DOHH2 (cell line): ENCODE data around the gene SIM1.

ENCODE experiments used
- H3F3A ChIP-seq: fragments of 200-600 bp; sonication (generic), shearing (Covaris generic); 2 replicates; pipeline ENCODE4 v1.6.0; 2016; ENCODE audit warnings: antibody characterized with exemption, mild to moderate bottlenecking; ENCODE audit not compliant: control insufficient read depth, insufficient read depth
- H3K27ac ChIP-seq: fragments of 200-600 bp; sonication (generic); 2 replicates; pipeline ENCODE4 v1.5.1; 2014; ENCODE audit warnings: low read depth, mild to moderate bottlenecking, low read length, moderate library complexity
- H3K27me3 ChIP-seq: fragments of 200-600 bp; sonication (generic); 2 replicates; pipeline ENCODE4 v1.6.1; 2014; ENCODE audit warnings: mild to moderate bottlenecking, low read length, mixed read lengths; ENCODE audit not compliant: control insufficient read depth
- H3K36me3 ChIP-seq: fragments of 200-600 bp; sonication (generic); 2 replicates; pipeline ENCODE4 v1.6.1; 2014; ENCODE audit warnings: mild to moderate bottlenecking, low read length, moderate library complexity, mixed read lengths; ENCODE audit not compliant: control insufficient read depth
- H3K4me1 ChIP-seq: fragments of 200-600 bp; sonication (generic); 2 replicates; pipeline ENCODE4 v1.6.1; 2014; ENCODE audit warnings: mild to moderate bottlenecking, low read length, mixed read lengths; ENCODE audit not compliant: control insufficient read depth
- H3K4me2 ChIP-seq: fragments of 200-600 bp; sonication (generic); 2 replicates; pipeline ENCODE4 v1.6.0; 2014; ENCODE audit warnings: mild to moderate bottlenecking, low read length, moderate library complexity
- H3K4me3 ChIP-seq: fragments of 200-600 bp; sonication (generic); 2 replicates; pipeline ENCODE4 v1.5.1; 2014; ENCODE audit warnings: mild to moderate bottlenecking, low read length, mixed read lengths
- H3K79me2 ChIP-seq: fragments of 200-600 bp; sonication (generic); 2 replicates; pipeline ENCODE4 v1.6.1; 2014; ENCODE audit warnings: mild to moderate bottlenecking, low read length, mixed read lengths; ENCODE audit not compliant: control insufficient read depth
- H3K9me2 ChIP-seq: fragments of 200-600 bp; sonication (generic); replicated peaks from 2 replicates; pipeline ENCODE4 v1.6.1; 2014; ENCODE audit warnings: mild to moderate bottlenecking, low read length, mixed read lengths; ENCODE audit not compliant: control insufficient read depth
- H3K9me3 ChIP-seq: fragments of 200-600 bp; sonication (generic); 2 replicates; pipeline ENCODE4 v1.6.1; 2014; ENCODE audit warnings: antibody characterized with exemption, low read length, mixed read lengths; ENCODE audit not compliant: control insufficient read depth, insufficient read depth
- H4K20me1 ChIP-seq: fragments of 200-600 bp; sonication (generic); 2 replicates; pipeline ENCODE4 v1.6.0; 2014; ENCODE audit warnings: low read depth, mild to moderate bottlenecking, antibody characterized with exemption, low read length, moderate library complexity; ENCODE audit not compliant: control insufficient read depth, insufficient read depth
- EZH2phosphoT487 ChIP-seq: fragments of 200-600 bp; sonication (generic); IDR thresholded peaks from 2 replicates; pipeline ENCODE4 v1.6.1; 2017; ENCODE audit warnings: borderline replicate concordance, mild to moderate bottlenecking, antibody characterized with exemption, low read length, moderate library complexity, mixed read lengths
- TF ChIP-seq, protein P1 (sequence below): fragments of 200-600 bp; sonication (generic); IDR thresholded peaks from one replicate; pipeline ENCODE4 v1.5.1; 2014; ENCODE audit warnings: antibody characterized with exemption, mild to moderate bottlenecking, low read depth, low read length; ENCODE audit not compliant: poor library complexity, severe bottlenecking

SIM1 gene

DNA sequence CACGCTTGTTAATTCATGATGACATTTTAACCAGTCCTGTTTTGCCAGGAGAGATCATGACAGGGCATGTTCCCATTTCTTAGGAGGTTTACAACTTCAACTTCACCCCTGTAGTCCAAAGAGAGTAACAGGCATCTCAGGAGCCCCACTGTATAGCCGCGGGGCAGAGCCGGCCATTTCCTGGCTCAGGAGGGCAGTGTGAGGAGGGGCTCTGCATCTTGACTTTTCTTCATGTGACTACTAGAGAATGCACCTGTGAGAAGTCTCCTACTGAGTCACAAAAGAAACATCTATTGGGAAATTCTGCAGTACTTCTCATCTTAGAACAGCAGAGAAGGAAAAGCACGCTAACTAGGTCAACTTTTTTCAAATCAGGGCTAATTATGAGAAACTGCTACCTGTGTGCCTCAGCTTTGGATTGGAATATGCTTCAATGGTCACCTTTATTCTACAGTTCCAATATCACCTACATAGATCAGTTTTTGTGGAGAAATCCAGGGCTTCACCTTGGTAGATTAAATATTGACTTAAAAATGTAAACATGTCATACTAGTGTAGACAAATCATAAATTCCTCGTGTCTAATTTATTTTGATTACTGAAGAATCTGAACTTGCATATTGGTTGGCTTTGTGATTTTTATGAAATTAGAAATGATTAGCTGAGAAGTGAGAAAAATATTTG, 28.6 kb upstream of the SIM1 start:
- H3F3A ChIP-seq, result no peaks in the 10 kb centered on the region
- H3K4me1 ChIP-seq, result no peaks in the 10 kb centered on the region
- H4K20me1 ChIP-seq, result no peaks in the 10 kb centered on the region
- no peak overlapping the region for H3K27ac ChIP-seq
- no peaks in the 10 kb centered on the region for H3K36me3 ChIP-seq
- H3K27me3 ChIP-seq, result no peaks in the 10 kb centered on the region; the same call in 1 of the 2 replicates
- no peak overlapping the region for H3K4me3 ChIP-seq
- no peaks in the 10 kb centered on the region for H3K79me2 ChIP-seq
- TF ChIP-seq, protein P1, sequence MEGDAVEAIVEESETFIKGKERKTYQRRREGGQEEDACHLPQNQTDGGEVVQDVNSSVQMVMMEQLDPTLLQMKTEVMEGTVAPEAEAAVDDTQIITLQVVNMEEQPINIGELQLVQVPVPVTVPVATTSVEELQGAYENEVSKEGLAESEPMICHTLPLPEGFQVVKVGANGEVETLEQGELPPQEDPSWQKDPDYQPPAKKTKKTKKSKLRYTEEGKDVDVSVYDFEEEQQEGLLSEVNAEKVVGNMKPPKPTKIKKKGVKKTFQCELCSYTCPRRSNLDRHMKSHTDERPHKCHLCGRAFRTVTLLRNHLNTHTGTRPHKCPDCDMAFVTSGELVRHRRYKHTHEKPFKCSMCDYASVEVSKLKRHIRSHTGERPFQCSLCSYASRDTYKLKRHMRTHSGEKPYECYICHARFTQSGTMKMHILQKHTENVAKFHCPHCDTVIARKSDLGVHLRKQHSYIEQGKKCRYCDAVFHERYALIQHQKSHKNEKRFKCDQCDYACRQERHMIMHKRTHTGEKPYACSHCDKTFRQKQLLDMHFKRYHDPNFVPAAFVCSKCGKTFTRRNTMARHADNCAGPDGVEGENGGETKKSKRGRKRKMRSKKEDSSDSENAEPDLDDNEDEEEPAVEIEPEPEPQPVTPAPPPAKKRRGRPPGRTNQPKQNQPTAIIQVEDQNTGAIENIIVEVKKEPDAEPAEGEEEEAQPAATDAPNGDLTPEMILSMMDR, result no peak
- no peak for TF ChIP-seq EZH2phosphoT487
- H3K9me2 ChIP-seq, result no peaks in the 10 kb centered on the region
- H3K9me3 ChIP-seq, result no peaks in the 10 kb centered on the region
- no peak overlapping the region for H3K4me2 ChIP-seq

DNA sequence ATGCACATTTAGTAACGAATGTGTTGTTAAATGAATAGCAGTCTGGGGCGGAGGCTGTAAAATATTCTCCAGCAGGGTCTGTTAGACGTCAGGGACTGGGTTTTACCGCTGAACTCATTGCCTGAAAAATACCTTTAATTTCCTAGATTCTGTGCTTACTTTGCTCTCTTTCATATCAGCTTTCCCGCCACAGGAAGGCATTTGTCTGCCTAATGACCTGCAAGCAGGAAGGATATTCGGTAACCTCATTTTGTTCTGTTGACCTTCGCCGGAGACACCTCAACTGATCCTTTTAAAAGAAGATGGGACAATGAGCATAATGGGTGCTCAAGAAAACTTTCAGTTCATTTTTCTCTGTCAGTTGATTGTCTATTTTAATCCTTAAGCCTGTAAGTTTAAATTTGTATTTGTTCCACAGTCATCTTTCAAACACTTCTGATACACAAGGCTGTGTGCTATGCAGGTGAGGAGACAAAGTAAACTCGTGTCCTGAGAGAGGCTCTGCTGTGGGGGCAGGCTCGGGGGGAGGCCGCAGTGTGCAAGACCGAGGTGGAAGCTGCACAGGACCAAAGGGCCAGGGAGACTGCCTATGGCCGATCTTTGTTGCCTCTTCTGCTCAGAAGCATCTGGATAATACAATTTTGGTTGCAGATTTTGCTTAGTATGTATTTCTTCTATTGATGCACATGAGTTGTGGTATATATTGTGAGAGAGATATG, 27.4 kb upstream of the SIM1 start:
- Histone ChIP-seq H3K4me1 (no peaks in the 10 kb centered on the region), H3K79me2 (no peaks in the 10 kb centered on the region), H3K9me2 (no peaks in the 10 kb centered on the region), H3K36me3 (no peaks in the 10 kb centered on the region), H3K27ac (no peak overlapping the region), H3K4me3 (no peak overlapping the region), H3K9me3 (no peaks in the 10 kb centered on the region), H3F3A (no peaks in the 10 kb centered on the region), H3K4me2 (no peak overlapping the region), H4K20me1 (no peaks in the 10 kb centered on the region), H3K27me3 (no peaks in the 10 kb centered on the region; the same call in 1 of the 2 replicates)
- TF ChIP-seq, protein P1, result no peak
- TF ChIP-seq EZH2phosphoT487, result no peak

DNA sequence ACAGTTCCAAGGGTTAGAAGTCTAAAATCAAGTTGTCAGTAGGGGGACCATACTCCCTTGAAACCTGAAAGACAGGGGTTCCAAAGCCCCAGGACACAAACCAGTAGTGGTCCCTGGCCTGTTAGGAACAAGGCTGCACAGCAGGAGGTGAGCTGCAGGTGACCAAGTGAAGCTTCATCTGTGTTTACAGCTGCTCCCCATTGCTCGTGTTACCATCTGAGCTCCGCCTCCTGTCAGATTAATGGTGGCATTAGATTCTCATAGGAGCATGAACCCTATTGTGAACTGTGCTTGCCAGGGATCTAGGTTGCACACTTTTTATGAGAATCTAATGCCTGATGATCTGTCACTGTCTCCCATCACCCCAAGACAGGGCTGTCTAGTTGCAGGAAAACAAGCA, 25.3 kb upstream of the SIM1 start:
- H3K27ac ChIP-seq, result no peak overlapping the region
- H3K4me1 ChIP-seq, result no peaks in the 10 kb centered on the region
- H3K27me3 ChIP-seq, result no peaks in the 10 kb centered on the region; the same call in 1 of the 2 replicates
- H3K4me3 ChIP-seq, result no peak overlapping the region
- H3K9me3 ChIP-seq, result no peaks in the 10 kb centered on the region
- TF ChIP-seq EZH2phosphoT487, result no peak
- TF ChIP-seq, protein P1, result no peak
- H4K20me1 ChIP-seq, result no peaks in the 10 kb centered on the region
- H3F3A ChIP-seq, result no peaks in the 10 kb centered on the region
- no peaks in the 10 kb centered on the region for H3K36me3 ChIP-seq
- no peaks in the 10 kb centered on the region for H3K79me2 ChIP-seq
- H3K4me2 ChIP-seq, result no peak overlapping the region
- H3K9me2 ChIP-seq, result no peaks in the 10 kb centered on the region
